Measurements from ENCODE around the gene LSM2. TPM values are rescaled to one million over a fixed set of nuclear protein-coding genes. Genes with fewer than 3 reads are reported as not detected.

LSM2 gene
- polyA plus RNA-seq, 3 donors: 26.0 to 41.0 (median 40.0) TPM

DNA sequence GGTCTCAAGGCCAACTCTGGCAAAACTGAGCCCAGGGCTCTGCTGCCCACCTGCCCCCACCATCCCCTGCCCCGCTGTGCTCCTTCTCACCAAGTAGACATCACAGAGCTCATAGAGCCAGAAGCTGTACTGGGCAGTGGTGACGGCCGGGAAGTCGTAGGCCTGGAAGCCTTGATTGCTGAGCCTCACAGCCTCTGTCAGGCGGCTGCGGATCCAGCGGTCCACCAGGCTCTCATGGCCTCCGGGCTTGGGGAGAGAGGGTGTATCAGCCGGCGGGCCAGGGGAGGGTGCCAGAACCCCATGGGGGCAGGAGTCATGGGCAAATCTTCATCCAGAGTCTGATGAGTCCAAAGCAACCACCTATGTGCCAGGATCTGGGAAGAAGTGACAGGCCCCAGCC, 26.9 kb downstream of the LSM2 start:
- Histone ChIP-seq H3K9ac (ENCODE audit: insufficient read depth, low read length, poor library complexity, severe bottlenecking) (no peak overlapping the region), H3K27me3 (ENCODE audit: control insufficient read depth in 2 of 2, insufficient read depth in 2 of 2, low read length in 2 of 2) (no peaks in the 10 kb centered on the region), H3K4me1 (ENCODE audit: control insufficient read depth in 1 of 2, insufficient read depth in 2 of 2, low read length in 2 of 2) (peaks cover 13 to 15% of the 10 kb centered on the region in 2 donors), H3K9me3 (replicated peaks in 1 of 2; ENCODE audit: control insufficient read depth in 1 of 2, insufficient read depth in 1 of 2, low read length in 2 of 2) (no peaks in the 10 kb centered on the region), H3K36me3 (replicated peaks in 1 of 2; ENCODE audit: control insufficient read depth in 1 of 2, insufficient read depth in 2 of 2, low read length in 2 of 2) (peaks cover 63 to 71% of the 10 kb centered on the region in 2 donors), H3K79me2 (ENCODE audit: insufficient read depth, low read length) (no peaks in the 10 kb centered on the region), H4K20me1 (ENCODE audit: insufficient read depth, low read length) (no peaks in the 10 kb centered on the region), H3K4me2 (replicated peaks; ENCODE audit: extremely low read depth, low read length, poor library complexity, severe bottlenecking) (no peak overlapping the region), H3K4me3 (replicated peaks in 1 of 3; ENCODE audit: low read depth in 2 of 3, low read length in 3 of 3) (no peak overlapping the region), H2AFZ (ENCODE audit: insufficient read depth, low read depth, low read length, poor library complexity, severe bottlenecking) (no peak overlapping the region), H3K27ac (ENCODE audit: low read depth in 1 of 2, low read length in 2 of 2) (peak overlapping the region in 1 of 2 donors; percentile 26)
- no peak for TF ChIP-seq CTCF (IDR thresholded peaks at IDR 0.05)
- Mint-ChIP-seq H3K27ac (peak overlapping the region in 2 of 7 donors; percentile 7 to 20), H3K27me3 (ENCODE audit: low read depth in 3 of 3) (peaks cover 2 to 3% (median 3%) of the 10 kb centered on the region in 3 donors), H3K9me3 (no peaks in the 10 kb centered on the region), H3K4me3 (no peak overlapping the region), H3K36me3 (peaks cover 54 to 74% of the 10 kb centered on the region in 2 donors), H3K4me1 (peaks cover 15% of the 10 kb centered on the region)
- 98% methylated on average over 9 of the region's 10 CpGs for WGBS (ENCODE audit: insufficient coverage)
- DNase-seq: no peak
- intact Hi-C loops (cut with micrococcal nuclease): no loop called here

DNA sequence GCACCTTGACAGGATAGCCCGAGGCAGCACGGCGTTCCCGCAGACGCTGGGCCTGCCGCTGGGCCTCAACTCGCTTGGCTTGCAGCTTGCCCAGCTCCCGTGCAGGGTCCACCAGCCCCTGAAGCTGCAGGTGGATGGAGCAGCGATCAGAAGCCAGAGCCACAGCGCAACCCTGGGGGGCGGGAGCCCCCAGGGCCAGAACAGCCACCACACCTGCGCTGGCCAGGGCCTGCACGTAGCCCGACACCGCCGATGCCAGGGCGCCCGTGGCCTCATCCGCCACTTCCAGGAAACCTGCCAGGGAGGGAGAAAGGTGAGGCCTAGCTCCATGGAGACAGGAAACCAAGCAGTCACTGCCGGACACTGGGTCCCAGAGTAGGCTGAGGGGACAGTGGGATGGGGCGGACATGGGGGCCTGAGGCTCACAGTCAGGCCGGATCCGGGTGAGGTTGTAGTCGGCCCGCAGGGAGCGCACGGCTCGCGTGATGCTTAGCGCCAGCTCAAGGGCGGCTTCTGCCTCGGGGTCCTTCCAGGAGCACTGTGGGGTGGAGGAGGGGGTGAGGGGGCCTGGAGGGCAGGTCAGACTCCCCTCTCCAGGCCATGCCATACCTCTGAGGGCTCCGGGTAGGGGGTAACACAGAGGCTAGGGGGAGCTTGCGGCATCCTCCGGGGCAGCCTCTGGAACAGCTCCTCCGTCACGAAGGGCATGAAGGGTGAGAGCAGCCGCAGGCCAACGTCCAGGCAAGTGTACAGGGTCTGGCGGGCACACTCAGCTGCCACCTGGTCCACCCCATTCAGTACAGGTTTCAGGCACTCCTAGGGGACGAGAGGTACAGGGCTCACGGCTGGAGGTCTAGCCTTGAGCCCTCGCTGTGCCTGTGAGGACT, 27.5 kb downstream of the LSM2 start:
- Histone ChIP-seq H2AFZ (ENCODE audit: insufficient read depth, low read depth, low read length, poor library complexity, severe bottlenecking) (no peak overlapping the region), H3K4me2 (replicated peaks; ENCODE audit: extremely low read depth, low read length, poor library complexity, severe bottlenecking) (no peak overlapping the region), H3K27me3 (ENCODE audit: control insufficient read depth in 2 of 2, insufficient read depth in 2 of 2, low read length in 2 of 2) (no peaks in the 10 kb centered on the region), H3K4me1 (ENCODE audit: control insufficient read depth in 1 of 2, insufficient read depth in 2 of 2, low read length in 2 of 2) (peaks cover 13 to 15% of the 10 kb centered on the region in 2 donors), H3K36me3 (replicated peaks in 1 of 2; ENCODE audit: control insufficient read depth in 1 of 2, insufficient read depth in 2 of 2, low read length in 2 of 2) (peaks cover 56 to 64% of the 10 kb centered on the region in 2 donors), H4K20me1 (ENCODE audit: insufficient read depth, low read length) (no peaks in the 10 kb centered on the region), H3K9ac (ENCODE audit: insufficient read depth, low read length, poor library complexity, severe bottlenecking) (no peak overlapping the region), H3K4me3 (replicated peaks in 1 of 3; ENCODE audit: low read depth in 2 of 3, low read length in 3 of 3) (no peak overlapping the region), H3K9me3 (replicated peaks in 1 of 2; ENCODE audit: control insufficient read depth in 1 of 2, insufficient read depth in 1 of 2, low read length in 2 of 2) (no peaks in the 10 kb centered on the region), H3K27ac (ENCODE audit: low read depth in 1 of 2, low read length in 2 of 2) (no peak overlapping the region), H3K79me2 (ENCODE audit: insufficient read depth, low read length) (no peaks in the 10 kb centered on the region)
- Mint-ChIP-seq H3K27me3 (ENCODE audit: low read depth in 3 of 3) (peaks cover 2 to 3% (median 3%) of the 10 kb centered on the region in 3 donors), H3K27ac (peak overlapping the region in 1 of 7 donors; percentile 7), H3K4me1 (peaks cover 15% of the 10 kb centered on the region), H3K36me3 (peaks cover 47 to 67% of the 10 kb centered on the region in 2 donors), H3K4me3 (no peak overlapping the region), H3K9me3 (no peaks in the 10 kb centered on the region)
- no peak for DNase-seq
- WGBS (ENCODE audit: insufficient coverage): 96% methylated on average over 21 of the region's 43 CpGs
- TF ChIP-seq CTCF (IDR thresholded peaks at IDR 0.05): no peak
- intact Hi-C loops (cut with micrococcal nuclease): no loop called here

Measured in CD14-positive monocyte (primary cell).